ENCODE data around the gene MPND.

The MPND gene

DNA sequence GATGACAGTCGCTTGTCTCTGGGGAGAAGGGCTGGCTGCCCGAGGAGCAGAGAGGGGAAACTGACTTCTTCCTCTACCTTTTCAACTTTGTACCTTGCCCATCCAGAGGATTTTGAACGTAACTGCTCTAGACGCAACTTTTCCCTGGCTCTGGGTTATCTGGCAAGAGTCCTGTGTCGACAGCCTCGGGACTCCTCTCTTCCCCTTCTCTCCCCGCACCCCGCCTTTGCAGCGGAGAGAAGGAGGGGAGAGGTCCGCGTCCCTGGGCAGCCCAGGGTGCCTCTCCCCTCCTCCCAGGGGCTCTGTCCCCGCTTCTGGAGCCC lies 56.4 kb downstream of the MPND start:
- Mint-ChIP-seq H3K9me3 (peaks cover 0 to 2% of the 10 kb centered on the region in 2 donors), H3K4me1 (peaks cover 39 to 72% of the 10 kb centered on the region in 2 donors), H3K27ac (peak overlapping the region; percentile 92), H3K36me3 (peaks cover 15 to 30% of the 10 kb centered on the region in 2 donors), H3K4me3 (peak overlapping the region; percentile 92), H3K27me3 (no peaks in the 10 kb centered on the region)
- DNase-seq (no peak), ATAC-seq (replicated peaks) (peak; percentile 12 to 16)

DNA sequence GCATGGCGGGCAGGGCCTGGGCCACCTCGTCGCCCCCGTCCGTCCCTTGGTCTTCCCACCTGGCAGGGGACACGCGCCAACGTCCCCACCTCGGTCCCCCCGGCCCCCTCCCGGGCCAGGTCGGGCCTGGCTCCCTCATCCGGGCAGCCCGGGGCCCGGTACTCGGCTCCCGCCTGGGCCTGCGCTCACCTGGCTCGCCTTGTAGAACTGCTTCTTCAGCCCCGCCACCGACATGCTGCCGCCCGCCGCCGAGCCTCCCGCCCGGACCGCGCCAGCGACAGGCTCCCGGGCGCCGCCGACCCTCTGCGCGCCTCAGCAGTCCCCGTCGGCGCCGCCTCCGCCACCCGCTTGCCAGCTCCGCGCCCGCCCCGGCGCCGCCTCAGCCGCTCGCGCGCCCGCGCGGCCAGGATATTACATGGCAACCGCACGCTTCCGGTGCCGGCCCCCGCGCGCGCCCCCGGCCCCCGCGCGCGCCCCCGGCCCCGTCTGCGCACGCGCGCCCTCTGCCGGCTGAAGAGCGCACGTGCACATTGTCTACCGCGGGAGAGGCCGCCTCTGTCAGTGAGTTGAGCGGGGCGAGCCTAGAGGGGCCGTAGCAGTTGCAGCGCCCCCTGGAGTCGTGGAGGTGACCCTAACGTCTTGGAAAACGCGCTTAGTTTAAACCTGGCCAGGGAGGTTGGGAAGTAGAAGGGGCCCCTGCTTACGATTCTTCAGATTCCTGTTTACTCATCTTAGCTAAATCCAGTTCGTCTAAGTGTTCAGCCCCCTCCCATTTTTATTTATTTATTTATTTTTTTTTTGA lies 57.0 kb downstream of the MPND start, which contains the start of gene SH3GL1:
SH3GL1 (minus strand) TSS at position 413 of the 802 bp plus-strand sequence; CDS start at position 234, 179 bp downstream.
- Mint-ChIP-seq H3K9me3 (peaks cover 0 to 2% of the 10 kb centered on the region in 2 donors), H3K4me3 (peak within 1 kb of the TSS; percentile 92 to 93), H3K27ac (peak within 1 kb of the TSS; percentile 92), H3K27me3 (no peaks in the 10 kb centered on the region), H3K4me1 (peaks cover 36 to 69% of the 10 kb centered on the region in 2 donors), H3K36me3 (peaks cover 15 to 27% of the 10 kb centered on the region in 2 donors)
- peak; percentile 75 to 77 for ATAC-seq (replicated peaks)
- DNase-seq = peak; percentile 81

DNA sequence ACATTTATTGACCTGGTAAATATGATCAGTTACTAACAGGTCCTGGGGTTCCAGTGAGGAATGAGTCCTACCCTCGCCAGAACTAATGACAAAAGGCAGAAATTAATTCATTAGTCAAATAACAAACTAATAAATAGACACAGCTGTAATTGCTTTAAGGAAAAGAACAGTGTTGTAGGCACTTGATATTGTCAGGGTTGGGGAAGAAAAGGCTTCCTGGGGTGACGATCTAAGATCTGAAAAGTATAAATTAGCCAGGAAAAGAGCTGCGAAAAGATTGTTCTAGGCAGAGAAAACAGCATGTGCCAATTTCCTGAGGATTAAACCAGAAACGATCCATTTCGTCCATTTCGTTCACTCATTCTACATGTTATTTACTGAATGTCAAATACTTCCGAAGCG lies 58.4 kb downstream of the MPND start:
- Mint-ChIP-seq H3K4me3 (peak overlapping the region; percentile 91 to 93), H3K4me1 (peaks cover 30 to 56% of the 10 kb centered on the region in 2 donors), H3K27me3 (no peaks in the 10 kb centered on the region), H3K27ac (peak overlapping the region; percentile 91), H3K9me3 (peaks cover 0 to 2% of the 10 kb centered on the region in 2 donors), H3K36me3 (peaks cover 12 to 16% of the 10 kb centered on the region in 2 donors)
- ATAC-seq (replicated peaks) = no peak
- DNase-seq = no peak

GRCh38 chr19:4402171-4403004 lies 59.0 kb downstream of the MPND start, which contains the start of gene CHAF1A:
CHAF1A (plus strand) TSS chr19:4402640; CDS start chr19:4402763, 123 bp downstream.
- H3K4me3 Mint-ChIP-seq = peak within 1 kb of the TSS; percentile 91 to 93

DNA sequence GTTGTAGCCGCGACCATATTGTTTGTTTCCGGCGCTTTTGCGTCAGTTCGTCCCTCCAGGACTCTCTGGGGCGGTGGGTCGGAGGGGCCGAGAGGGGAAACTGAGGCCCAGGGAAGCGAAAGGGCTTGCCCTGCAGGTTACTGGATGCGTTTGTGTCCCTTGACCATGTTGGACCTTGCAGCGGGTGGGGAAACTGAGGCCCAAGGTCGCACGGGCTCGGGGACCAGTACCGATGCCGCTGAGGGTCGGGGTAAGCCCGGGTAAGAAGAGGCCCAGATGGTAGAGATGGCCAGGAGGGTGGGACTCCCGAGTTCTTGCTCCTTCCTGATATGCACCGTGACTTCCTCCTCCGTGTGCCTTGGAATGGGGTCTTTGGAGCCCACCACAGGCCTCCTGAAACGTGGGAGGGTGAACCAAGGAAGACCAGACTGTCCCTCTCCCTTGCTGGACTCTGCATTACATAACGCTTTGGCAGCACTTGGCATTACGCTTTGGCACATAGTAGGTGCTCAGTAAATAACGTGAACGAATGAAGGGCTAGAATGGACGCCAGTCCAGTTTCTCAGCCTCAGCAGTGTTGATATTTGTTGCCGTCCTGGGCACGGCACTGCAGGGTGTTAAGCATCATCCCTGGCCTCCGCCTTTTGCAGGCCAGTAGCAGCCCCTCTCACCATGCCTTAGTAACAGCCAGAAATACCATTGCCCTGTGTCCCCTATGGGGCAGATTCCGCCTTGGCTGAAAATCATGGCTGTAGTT lies 59.8 kb downstream of the MPND start:
- Mint-ChIP-seq H3K27me3 (no peaks in the 10 kb centered on the region), H3K27ac (peak overlapping the region; percentile 91), H3K4me1 (peaks cover 23 to 44% of the 10 kb centered on the region in 2 donors), H3K9me3 (peaks cover 0 to 2% of the 10 kb centered on the region in 2 donors), H3K36me3 (peaks cover 8 to 10% of the 10 kb centered on the region in 2 donors), H3K4me3 (peak overlapping the region; percentile 91 to 93)
- DNase-seq (no peak), ATAC-seq (replicated peaks) (no peak)

More at GRCh38 chr19:4402171-4403004, 59.0 kb downstream of the MPND start, which contains the start of gene CHAF1A:
- ATAC-seq (replicated peaks) = peak; percentile 91
- Mint-ChIP-seq H3K36me3 (peaks cover 11 to 12% of the 10 kb centered on the region in 2 donors), H3K27ac (peak within 1 kb of the TSS; percentile 91), H3K9me3 (peaks cover 0 to 2% of the 10 kb centered on the region in 2 donors), H3K27me3 (no peaks in the 10 kb centered on the region), H3K4me1 (peaks cover 26 to 50% of the 10 kb centered on the region in 2 donors)
- DNase-seq = peak; percentile 99

DNA sequence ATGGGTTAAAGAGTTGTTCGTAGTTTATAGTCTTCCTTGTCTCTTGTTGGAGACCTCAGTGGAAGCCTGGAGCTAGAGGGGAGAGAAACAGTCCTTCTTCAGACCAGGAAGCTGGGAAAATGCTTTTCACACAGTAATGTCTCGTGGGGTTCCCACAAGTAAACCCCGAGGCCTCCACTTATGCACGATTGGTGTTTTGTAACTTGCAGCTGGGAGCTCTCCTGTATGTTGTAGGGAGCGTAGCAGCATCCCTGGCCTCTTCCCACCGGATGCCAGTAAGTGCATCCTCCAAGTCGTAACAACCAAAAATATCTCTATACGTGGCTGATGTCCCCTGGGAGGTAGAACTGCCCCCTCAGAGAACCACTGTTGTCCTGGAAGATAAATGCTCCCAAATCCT lies 62.6 kb downstream of the MPND start:
- no peak overlapping the region for H3K4me3 Mint-ChIP-seq
- no peaks in the 10 kb centered on the region for H3K27me3 Mint-ChIP-seq
- ATAC-seq (replicated peaks) = no peak
- DNase-seq = no peak
- no peak overlapping the region for H3K27ac Mint-ChIP-seq
- peaks cover 16 to 30% of the 10 kb centered on the region in 2 donors for H3K4me1 Mint-ChIP-seq
- H3K9me3 Mint-ChIP-seq = peaks cover 0 to 2% of the 10 kb centered on the region in 2 donors
- peaks cover 11 to 12% of the 10 kb centered on the region in 2 donors for H3K36me3 Mint-ChIP-seq

- ATAC-seq (replicated peaks) (no peak), DNase-seq (no peak)
- no peak overlapping the region for H3K27ac Mint-ChIP-seq
- no peak overlapping the region for H3K4me3 Mint-ChIP-seq
- no peaks in the 10 kb centered on the region for H3K27me3 Mint-ChIP-seq
- H3K36me3 Mint-ChIP-seq = peaks cover 11 to 12% of the 10 kb centered on the region in 2 donors
- peaks cover 9 to 23% of the 10 kb centered on the region in 2 donors for H3K4me1 Mint-ChIP-seq
- no peaks in the 10 kb centered on the region for H3K9me3 Mint-ChIP-seq
Observed at GRCh38 chr19:4406626-4407025, 63.3 kb downstream of the MPND start.

DNA sequence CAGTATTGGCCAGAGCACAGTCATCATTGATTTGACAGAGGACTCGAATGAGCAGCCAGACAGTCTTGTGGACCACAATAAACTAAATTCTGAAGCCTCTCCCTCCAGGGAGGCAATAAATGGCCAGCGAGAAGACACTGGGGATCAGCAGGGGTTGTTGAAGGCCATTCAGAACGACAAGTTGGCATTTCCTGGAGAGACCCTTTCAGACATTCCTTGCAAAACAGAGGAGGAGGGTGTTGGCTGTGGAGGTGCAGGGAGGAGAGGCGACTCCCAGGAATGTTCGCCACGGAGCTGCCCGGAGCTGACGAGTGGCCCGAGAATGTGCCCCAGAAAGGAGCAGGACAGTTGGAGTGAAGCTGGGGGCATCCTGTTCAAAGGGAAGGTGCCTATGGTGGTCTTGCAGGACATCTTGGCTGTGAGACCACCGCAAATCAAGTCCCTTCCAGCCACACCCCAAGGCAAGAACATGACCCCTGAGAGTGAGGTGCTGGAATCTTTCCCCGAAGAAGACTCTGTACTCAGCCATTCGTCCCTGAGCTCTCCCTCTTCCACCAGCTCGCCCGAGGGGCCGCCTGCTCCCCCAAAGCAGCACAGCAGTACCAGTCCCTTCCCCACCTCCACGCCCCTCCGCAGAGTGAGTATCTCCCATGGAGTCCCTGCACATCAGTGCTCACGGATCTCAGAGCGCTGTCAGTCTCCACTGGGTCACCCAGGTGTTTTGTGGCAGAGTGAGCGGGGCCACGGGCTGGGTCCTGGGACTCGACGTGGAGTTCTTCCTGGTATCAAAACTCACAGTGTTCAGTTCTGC lies 66.0 kb downstream of the MPND start:
- DNase-seq (no peak), ATAC-seq (replicated peaks) (no peak)
- no peaks in the 10 kb centered on the region for H3K27me3 Mint-ChIP-seq
- peaks cover 20 to 28% of the 10 kb centered on the region in 2 donors for H3K36me3 Mint-ChIP-seq
- H3K4me3 Mint-ChIP-seq = no peak overlapping the region
- no peaks in the 10 kb centered on the region for H3K9me3 Mint-ChIP-seq
- peaks cover 3 to 5% of the 10 kb centered on the region in 2 donors for H3K4me1 Mint-ChIP-seq
- H3K27ac Mint-ChIP-seq = no peak overlapping the region
